A549 (cell line): Measurements from ENCODE around the gene HCN4. TPM values are rescaled to one million over a fixed set of nuclear protein-coding genes. Genes with fewer than 3 reads are reported as not detected.

Experiments
- ATAC-seq, 2 experiments: fragments of 200-7000 bp in 1 of 2; fragments of >200 bp in 1 of 2; cut with Nextera tagmentation in 1 of 2; cut with Tn5 transposase in 1 of 2; 3 replicates each; pipeline versions ENCODE4 v1.8.0 to v1.9.1; 2018 to 2020; ENCODE audit warnings: mild to moderate bottlenecking in 1 of 2, moderate library complexity in 1 of 2
- CTCF ChIA-PET: fragments of 300-600 bp; sonication (Branson Sonifier 250); formaldehyde crosslinking; extraction: SDS; loops from one replicate; lab custom pipeline; 2021; ENCODE audit warnings: antibody characterized with exemption, inconsistent platforms; lab: Yijun Ruan, JAX
- POLR2A ChIA-PET: fragments of 350-600 bp; formaldehyde crosslinking; extraction: SDS; loops from one replicate; lab custom pipeline; 2021; ENCODE audit warnings: antibody characterized with exemption, inconsistent platforms; lab: Yijun Ruan, JAX
- DNase-seq, 2 experiments: peaks; one replicate each; pipeline versions ENCODE4 v3.0.0 to v3.0.0-alpha.2; 2011 to 2016; ENCODE audit warnings: low read depth in 1 of 2, low spot score in 1 of 2
- FAIRE-seq: peaks from 2 replicates; lab custom pipeline; 2011; peaks lifted over from hg19 to GRCh38; lab: Jason Lieb, UNC
- H3K27ac ChIP-seq, 2 experiments: fragments of >200 bp; sonication (Bioruptor Twin); formaldehyde crosslinking; 3 replicates each; pipeline ENCODE4 v1.5.1; 2016 to 2017
- H3K4me1 ChIP-seq: fragments of >200 bp; sonication (Bioruptor Twin); formaldehyde crosslinking; 3 replicates; pipeline ENCODE4 v1.6.1; 2016
- H3K4me2 ChIP-seq: fragments of >200 bp; sonication (Bioruptor Twin); formaldehyde crosslinking; 3 replicates; pipeline ENCODE4 v1.6.1; 2016
- H3K4me3 ChIP-seq: fragments of >200 bp; sonication (Bioruptor Twin); formaldehyde crosslinking; 3 replicates; pipeline ENCODE4 v1.5.1; 2016
- H3K9me3 ChIP-seq: fragments of >200 bp; sonication (Bioruptor Twin); formaldehyde crosslinking; 3 replicates; pipeline ENCODE4 v1.6.1; 2016
- CHD4 ChIP-seq: fragments of 200-600 bp; sonication (generic); IDR thresholded peaks from 2 replicates; pipeline ENCODE4 v1.6.1; 2016; ENCODE audit warnings: antibody characterized with exemption, mild to moderate bottlenecking, borderline replicate concordance
- EHMT2 ChIP-seq: fragments of 200-600 bp; sonication (generic); IDR thresholded peaks from 2 replicates; pipeline ENCODE4 v1.6.1; 2016; ENCODE audit warnings: antibody characterized with exemption, low read depth, mild to moderate bottlenecking, moderate library complexity
- FOXS1 ChIP-seq: fragments of 250-450 bp; sonication (Bioruptor Pico); IDR thresholded peaks from 2 replicates; pipeline ENCODE4 v1.5.0; 2020; ENCODE audit warnings: mild to moderate bottlenecking, moderate library complexity
- GATA3 ChIP-seq: IDR thresholded peaks from 2 replicates; pipeline ENCODE4 v1.6.1; 2012; ENCODE audit warnings: borderline replicate concordance
- HDAC2 ChIP-seq: fragments of 200-600 bp; sonication (generic); IDR thresholded peaks from 2 replicates; pipeline ENCODE4 v1.6.1; 2016
- JUNB ChIP-seq: fragments of >200 bp; sonication (Bioruptor Twin); formaldehyde crosslinking; IDR thresholded peaks from 2 replicates; pipeline ENCODE4 v1.6.1; 2016
- MAZ ChIP-seq: fragments of 150-350 bp; IDR thresholded peaks from 2 replicates; pipeline ENCODE4 v1.6.1; 2014; ENCODE audit warnings: antibody characterized with exemption, low read depth, low read length, borderline replicate concordance
- MYC ChIP-seq: IDR thresholded peaks from 2 replicates; pipeline ENCODE4 v1.6.1; 2012; ENCODE audit warnings: mild to moderate bottlenecking, inconsistent platforms, low read length, improper control_type of control experiment, borderline replicate concordance
- NPAS2 ChIP-seq: fragments of 250-450 bp; sonication (Bioruptor Pico); IDR thresholded peaks from 2 replicates; pipeline ENCODE4 v1.8.0; 2022; ENCODE audit warnings: mild to moderate bottlenecking, moderate library complexity, borderline replicate concordance
- PHF8 ChIP-seq: fragments of 200-600 bp; sonication (generic); IDR thresholded peaks from 2 replicates; pipeline ENCODE4 v1.6.1; 2016; ENCODE audit warnings: low read depth, mild to moderate bottlenecking, antibody characterized with exemption, moderate library complexity, borderline replicate concordance
- POLR2AphosphoS2 ChIP-seq: conservative IDR thresholded peaks from 2 replicates; pipeline ENCODE4 v1.6.1; 2012; ENCODE audit warnings: low read length, improper control_type of control experiment, inconsistent platforms
- RCOR1 ChIP-seq: fragments of 150-350 bp; IDR thresholded peaks from 2 replicates; pipeline ENCODE4 v1.6.1; 2014; ENCODE audit warnings: antibody characterized with exemption, low read length, low read depth
- RNF2 ChIP-seq: fragments of 200-600 bp; sonication (generic); IDR thresholded peaks from 2 replicates; pipeline ENCODE4 v1.6.1; 2016; ENCODE audit warnings: low read depth, mild to moderate bottlenecking, antibody characterized with exemption, moderate library complexity, borderline replicate concordance
- ZFP36 ChIP-seq: fragments of 450-650 bp; IDR thresholded peaks from 2 replicates; pipeline ENCODE4 v1.6.1; 2014; ENCODE audit warnings: borderline replicate concordance; ENCODE audit not compliant: partially characterized antibody
- WGBS: methylation state at CpG from one replicate; pipeline ENCODE4 v1.1.6; 2017; ENCODE audit errors: missing lambda C conversion rate; 5-methylcytosine and 5-hydroxymethylcytosine counted together
- polyA plus RNA-seq, 4 experiments: library from polyadenylated mRNA; depleted of rRNA in 3 of 4; stranded (reverse); fragments of >200 nt; fragmentation: RNase III in 1 of 4; extraction: RNeasy Plus Mini Kit Qiagen cat#74134 plus additional on column Dnase treatment in 1 of 4; gene quantifications; 2 replicates in 3 of 4; 3 replicates in 1 of 4; pipeline ENCODE4 v1.2.3, GENCODE V29; 2011 to 2017
- TF ChIP-seq, protein P1 (sequence below): fragments of 450-650 bp; IDR thresholded peaks from 2 replicates; pipeline ENCODE4 v1.6.1; 2014; ENCODE audit warnings: antibody characterized with exemption
- TF ChIP-seq, protein P2 (sequence below): fragments of >200 bp; sonication (Bioruptor Twin); formaldehyde crosslinking; IDR thresholded peaks from 3 replicates; pipeline ENCODE4 v1.5.1; 2016
- TF ChIP-seq, protein P3 (sequence below): fragments of >200 bp; sonication (Bioruptor Twin); formaldehyde crosslinking; IDR thresholded peaks from 3 replicates; pipeline ENCODE4 v1.6.1; 2016
- TF ChIP-seq, protein P4 (sequence below): IDR thresholded peaks from 2 replicates; pipeline ENCODE4 v1.6.1; 2012
- TF ChIP-seq, protein P5 (sequence below): fragments of >200 bp; sonication (Bioruptor Twin); formaldehyde crosslinking; IDR thresholded peaks from 2 replicates; pipeline ENCODE4 v1.6.1; 2016
- TF ChIP-seq, protein P6 (sequence below): fragments of 250-450 bp; sonication (Bioruptor Pico); IDR thresholded peaks from 2 replicates; pipeline ENCODE4 v1.5.0; 2020; ENCODE audit warnings: low read depth, mild to moderate bottlenecking, moderate library complexity

Gene HCN4
- polyA plus RNA-seq, 2 of the 4 experiments (the other 2 are of a cell fraction): 0.03 to 0.09 TPM

DNA sequence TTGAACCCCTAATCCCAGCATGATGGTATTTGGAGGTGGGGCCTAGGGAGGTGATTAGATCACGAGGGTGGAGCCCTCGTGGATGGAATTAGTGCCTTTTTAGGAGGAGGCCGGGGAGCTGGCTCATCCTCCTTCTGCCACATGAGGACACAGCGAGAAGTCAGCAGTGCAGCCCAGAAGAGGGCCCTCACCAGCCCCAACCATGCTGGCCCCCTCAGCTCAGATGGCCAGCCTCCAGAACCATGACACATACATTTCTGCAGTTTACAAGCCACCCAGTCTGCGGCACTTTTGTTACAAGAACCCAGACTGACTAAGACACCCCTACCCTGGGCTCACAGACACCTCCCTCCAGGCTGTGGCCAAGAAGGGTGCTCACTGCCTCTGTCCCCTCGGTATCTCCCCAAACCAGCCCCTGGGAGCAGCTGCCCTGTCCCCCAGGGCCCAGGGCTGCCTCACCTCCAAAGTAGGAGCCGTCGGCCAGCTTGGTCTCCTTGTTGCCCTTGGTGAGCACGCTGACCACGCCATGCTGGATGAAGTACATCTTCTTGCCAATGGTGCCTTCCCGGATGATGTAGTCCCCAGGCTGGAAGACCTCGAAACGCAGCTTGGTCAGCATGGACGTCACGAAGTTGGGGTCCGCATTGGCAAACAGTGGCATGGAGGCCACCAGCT, 44.1 kb downstream of the HCN4 start:
- DNase-seq: no peak
- ChIA-PET POLR2A (no interaction called here), CTCF (interaction anchor here (0.9 to 2.6 kb wide), 6 partner anchors 8 to 310 kb away, joined by 3 to 10 read pairs (median 3); no protein-coding TSS in a partner anchor)
- ATAC-seq: no peak
- WGBS: 88% methylated on average over 13 of the region's 16 CpGs
- TF ChIP-seq, protein P1, sequence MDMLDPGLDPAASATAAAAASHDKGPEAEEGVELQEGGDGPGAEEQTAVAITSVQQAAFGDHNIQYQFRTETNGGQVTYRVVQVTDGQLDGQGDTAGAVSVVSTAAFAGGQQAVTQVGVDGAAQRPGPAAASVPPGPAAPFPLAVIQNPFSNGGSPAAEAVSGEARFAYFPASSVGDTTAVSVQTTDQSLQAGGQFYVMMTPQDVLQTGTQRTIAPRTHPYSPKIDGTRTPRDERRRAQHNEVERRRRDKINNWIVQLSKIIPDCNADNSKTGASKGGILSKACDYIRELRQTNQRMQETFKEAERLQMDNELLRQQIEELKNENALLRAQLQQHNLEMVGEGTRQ: no peak
- TF ChIP-seq EHMT2: no peak
- no peak for TF ChIP-seq MYC
- TF ChIP-seq, protein P2, sequence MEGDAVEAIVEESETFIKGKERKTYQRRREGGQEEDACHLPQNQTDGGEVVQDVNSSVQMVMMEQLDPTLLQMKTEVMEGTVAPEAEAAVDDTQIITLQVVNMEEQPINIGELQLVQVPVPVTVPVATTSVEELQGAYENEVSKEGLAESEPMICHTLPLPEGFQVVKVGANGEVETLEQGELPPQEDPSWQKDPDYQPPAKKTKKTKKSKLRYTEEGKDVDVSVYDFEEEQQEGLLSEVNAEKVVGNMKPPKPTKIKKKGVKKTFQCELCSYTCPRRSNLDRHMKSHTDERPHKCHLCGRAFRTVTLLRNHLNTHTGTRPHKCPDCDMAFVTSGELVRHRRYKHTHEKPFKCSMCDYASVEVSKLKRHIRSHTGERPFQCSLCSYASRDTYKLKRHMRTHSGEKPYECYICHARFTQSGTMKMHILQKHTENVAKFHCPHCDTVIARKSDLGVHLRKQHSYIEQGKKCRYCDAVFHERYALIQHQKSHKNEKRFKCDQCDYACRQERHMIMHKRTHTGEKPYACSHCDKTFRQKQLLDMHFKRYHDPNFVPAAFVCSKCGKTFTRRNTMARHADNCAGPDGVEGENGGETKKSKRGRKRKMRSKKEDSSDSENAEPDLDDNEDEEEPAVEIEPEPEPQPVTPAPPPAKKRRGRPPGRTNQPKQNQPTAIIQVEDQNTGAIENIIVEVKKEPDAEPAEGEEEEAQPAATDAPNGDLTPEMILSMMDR: no peak
- TF ChIP-seq, protein P3, sequence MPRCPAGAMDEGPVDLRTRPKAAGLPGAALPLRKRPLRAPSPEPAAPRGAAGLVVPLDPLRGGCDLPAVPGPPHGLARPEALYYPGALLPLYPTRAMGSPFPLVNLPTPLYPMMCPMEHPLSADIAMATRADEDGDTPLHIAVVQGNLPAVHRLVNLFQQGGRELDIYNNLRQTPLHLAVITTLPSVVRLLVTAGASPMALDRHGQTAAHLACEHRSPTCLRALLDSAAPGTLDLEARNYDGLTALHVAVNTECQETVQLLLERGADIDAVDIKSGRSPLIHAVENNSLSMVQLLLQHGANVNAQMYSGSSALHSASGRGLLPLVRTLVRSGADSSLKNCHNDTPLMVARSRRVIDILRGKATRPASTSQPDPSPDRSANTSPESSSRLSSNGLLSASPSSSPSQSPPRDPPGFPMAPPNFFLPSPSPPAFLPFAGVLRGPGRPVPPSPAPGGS: no peak
- TF ChIP-seq POLR2AphosphoS2: no peak
- TF ChIP-seq ZFP36: no peak
- TF ChIP-seq CHD4: no peak
- TF ChIP-seq, protein P4, sequence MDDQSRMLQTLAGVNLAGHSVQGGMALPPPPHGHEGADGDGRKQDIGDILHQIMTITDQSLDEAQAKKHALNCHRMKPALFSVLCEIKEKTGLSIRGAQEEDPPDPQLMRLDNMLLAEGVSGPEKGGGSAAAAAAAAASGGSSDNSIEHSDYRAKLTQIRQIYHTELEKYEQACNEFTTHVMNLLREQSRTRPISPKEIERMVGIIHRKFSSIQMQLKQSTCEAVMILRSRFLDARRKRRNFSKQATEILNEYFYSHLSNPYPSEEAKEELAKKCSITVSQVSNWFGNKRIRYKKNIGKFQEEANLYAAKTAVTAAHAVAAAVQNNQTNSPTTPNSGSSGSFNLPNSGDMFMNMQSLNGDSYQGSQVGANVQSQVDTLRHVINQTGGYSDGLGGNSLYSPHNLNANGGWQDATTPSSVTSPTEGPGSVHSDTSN: no peak
- no peak for TF ChIP-seq FOXS1 (CRISPR knock-in tag)
- no peak for TF ChIP-seq PHF8
- TF ChIP-seq HDAC2: no peak
- no peak for TF ChIP-seq JUNB
- TF ChIP-seq MAZ: no peak
- TF ChIP-seq, protein P5, sequence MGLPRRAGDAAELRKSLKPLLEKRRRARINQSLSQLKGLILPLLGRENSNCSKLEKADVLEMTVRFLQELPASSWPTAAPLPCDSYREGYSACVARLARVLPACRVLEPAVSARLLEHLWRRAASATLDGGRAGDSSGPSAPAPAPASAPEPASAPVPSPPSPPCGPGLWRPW: no peak
- no peak for TF ChIP-seq RNF2
- TF ChIP-seq GATA3: no peak
- no peak for TF ChIP-seq NPAS2 (CRISPR knock-in tag)
- TF ChIP-seq, protein P6, sequence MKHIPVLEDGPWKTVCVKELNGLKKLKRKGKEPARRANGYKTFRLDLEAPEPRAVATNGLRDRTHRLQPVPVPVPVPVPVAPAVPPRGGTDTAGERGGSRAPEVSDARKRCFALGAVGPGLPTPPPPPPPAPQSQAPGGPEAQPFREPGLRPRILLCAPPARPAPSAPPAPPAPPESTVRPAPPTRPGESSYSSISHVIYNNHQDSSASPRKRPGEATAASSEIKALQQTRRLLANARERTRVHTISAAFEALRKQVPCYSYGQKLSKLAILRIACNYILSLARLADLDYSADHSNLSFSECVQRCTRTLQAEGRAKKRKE (CRISPR knock-in tag): no peak
- no peak for TF ChIP-seq RCOR1
- no peak overlapping the region for H3K4me3 ChIP-seq
- FAIRE-seq: no peak
- H3K4me1 ChIP-seq: no peaks in the 10 kb centered on the region
- no peak overlapping the region for H3K4me2 ChIP-seq
- H3K27ac ChIP-seq: no peak overlapping the region
- no peaks in the 10 kb centered on the region for H3K9me3 ChIP-seq
